HG02884 (cell line): ENCODE measurements around the gene CACNA1C.

Experiments
- ATAC-seq: cut with Tn5 transposase; IDR thresholded peaks from one replicate; pipeline ENCODE4 v1.9.1; 2021; ENCODE audit warnings: mild to moderate bottlenecking, moderate library complexity; ENCODE audit not compliant: unreplicated experiment

Gene CACNA1C

GRCh38 chr12:2227360-2227759 is 174.6 kb downstream of the CACNA1C start:
- no peak for ATAC-seq

GRCh38 chr12:2228535-2228934 is 175.7 kb downstream of the CACNA1C start:
- ATAC-seq: no peak

GRCh38 chr12:2229661-2230539 is 177.1 kb downstream of the CACNA1C start:
- ATAC-seq: no peak

GRCh38 chr12:2231011-2231595 is 178.3 kb downstream of the CACNA1C start:
- ATAC-seq: no peak

- no peak for ATAC-seq
These were observed 179.2 kb downstream of the CACNA1C start for GRCh38 chr12:2231956-2232355.

- no peak for ATAC-seq
These were observed 180.2 kb downstream of the CACNA1C start for GRCh38 chr12:2233034-2233433.

- no peak for ATAC-seq
These were observed 181.3 kb downstream of the CACNA1C start for GRCh38 chr12:2234091-2234490.

GRCh38 chr12:2234646-2235350 is 182.0 kb downstream of the CACNA1C start:
- ATAC-seq: no peak

GRCh38 chr12:2236506-2237294 is 183.9 kb downstream of the CACNA1C start:
- no peak for ATAC-seq

GRCh38 chr12:2238111-2238510 is 185.3 kb downstream of the CACNA1C start:
- ATAC-seq: no peak

- no peak for ATAC-seq
These were observed 186.6 kb downstream of the CACNA1C start for GRCh38 chr12:2239381-2239871.

- no peak for ATAC-seq
These were observed 187.6 kb downstream of the CACNA1C start for GRCh38 chr12:2240390-2240789.

- no peak for ATAC-seq
These were observed 188.2 kb downstream of the CACNA1C start for GRCh38 chr12:2240984-2241383.

- no peak for ATAC-seq
These were observed 189.4 kb downstream of the CACNA1C start for GRCh38 chr12:2242216-2242615.

- ATAC-seq: no peak
These were observed 190.0 kb downstream of the CACNA1C start for GRCh38 chr12:2242816-2243215.

GRCh38 chr12:2243275-2243674 is 190.5 kb downstream of the CACNA1C start:
- no peak for ATAC-seq

- ATAC-seq: no peak
These were observed 191.4 kb downstream of the CACNA1C start for GRCh38 chr12:2244013-2244861.

- ATAC-seq: no peak
These were observed 193.6 kb downstream of the CACNA1C start for GRCh38 chr12:2246358-2246757.

- no peak for ATAC-seq
These were observed 194.3 kb downstream of the CACNA1C start for GRCh38 chr12:2247120-2247519.

GRCh38 chr12:2247596-2247995 is 194.8 kb downstream of the CACNA1C start:
- ATAC-seq: no peak
